Mucosa of gallbladder (tissue), 1 donor: ENCODE results near the gene PDZD8. TPM values are rescaled to one million over a fixed set of nuclear protein-coding genes. Genes with fewer than 3 reads are reported as not detected.
"Not testable (repeated sequence)": the region's sequence is repeated elsewhere in the genome, so short reads cannot be mapped to it uniquely, and the experiment has no call there.

Experiments
- DNase-seq: peaks from one replicate; pipeline ENCODE4 v3.0.0-alpha.2; 2020; ENCODE audit warnings: low spot score
- total RNA-seq: library from RNA; stranded (reverse); gene quantifications from one replicate; pipeline ENCODE4 v1.2.1, GENCODE V29; 2021
- donor health status: DM: no; HTN: no; CAD: no.

Gene PDZD8
- total RNA-seq, 1 donor from 2014 or later = 97.1 TPM

DNA sequence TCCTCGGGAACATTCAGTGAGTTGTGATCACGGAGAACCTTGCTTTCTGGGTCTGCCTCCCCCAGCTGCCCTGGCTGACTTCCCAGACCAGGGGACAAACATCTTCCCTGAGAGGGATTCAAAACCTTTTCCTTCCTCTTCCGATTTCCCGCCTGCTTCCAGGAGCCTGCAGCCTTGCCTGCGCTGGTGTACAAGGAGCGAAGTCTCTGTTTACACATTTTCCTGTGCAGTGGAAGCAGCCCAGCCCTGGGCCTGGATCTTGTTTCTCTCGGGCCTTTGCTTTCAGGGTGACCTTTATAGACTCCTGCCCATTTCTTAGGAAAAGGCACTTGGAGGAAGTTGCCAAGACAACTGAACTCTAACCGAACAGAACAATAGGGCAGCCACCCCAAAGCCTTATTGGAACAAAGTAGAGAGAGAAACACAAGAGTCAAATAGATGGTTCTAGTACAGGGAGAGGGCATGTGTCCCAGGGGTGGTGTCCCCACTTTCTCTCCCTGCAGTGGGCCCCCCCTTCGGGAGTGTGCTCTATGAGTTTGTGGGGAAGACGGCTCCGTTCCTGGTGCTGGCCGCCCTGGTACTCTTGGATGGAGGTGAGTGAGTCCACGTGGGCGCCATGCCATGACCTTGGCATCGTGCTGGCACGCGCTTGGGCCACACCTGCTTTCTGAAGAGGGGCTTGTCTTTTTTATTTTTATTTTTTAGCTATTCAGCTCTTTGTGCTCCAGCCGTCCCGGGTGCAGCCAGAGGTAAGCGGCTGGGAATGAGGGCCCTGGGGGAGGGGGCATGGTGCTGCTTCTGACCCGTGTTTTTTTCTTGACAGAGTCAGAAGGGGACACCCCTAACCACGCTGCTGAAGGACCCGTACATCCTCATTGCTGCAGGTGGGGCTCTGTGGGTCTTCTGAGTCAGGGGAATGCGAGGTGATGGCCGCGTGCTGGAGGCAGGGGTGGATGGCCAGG is 120.2 kb downstream of the PDZD8 start:
- DNase-seq = no peak

DNA sequence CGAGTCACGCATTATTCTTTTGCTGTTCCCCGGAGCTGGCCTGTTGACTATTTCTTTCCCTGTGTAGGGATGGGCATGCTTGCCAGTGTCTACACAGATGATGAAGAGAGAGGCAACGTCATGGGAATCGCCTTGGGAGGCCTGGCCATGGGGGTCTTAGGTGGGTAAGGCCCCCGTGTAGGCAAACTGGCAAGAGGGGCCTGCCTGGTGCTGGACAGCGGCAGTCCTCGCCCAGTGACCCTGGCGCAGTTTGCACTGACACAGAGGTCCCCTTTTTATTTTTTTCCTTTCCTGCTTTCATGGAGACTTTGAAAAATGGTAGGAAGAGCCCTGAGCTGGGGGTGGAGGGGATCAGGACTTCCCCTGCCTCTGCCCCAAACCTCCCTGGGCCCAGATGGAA is 120.9 kb downstream of the PDZD8 start:
- DNase-seq = no peak

DNA sequence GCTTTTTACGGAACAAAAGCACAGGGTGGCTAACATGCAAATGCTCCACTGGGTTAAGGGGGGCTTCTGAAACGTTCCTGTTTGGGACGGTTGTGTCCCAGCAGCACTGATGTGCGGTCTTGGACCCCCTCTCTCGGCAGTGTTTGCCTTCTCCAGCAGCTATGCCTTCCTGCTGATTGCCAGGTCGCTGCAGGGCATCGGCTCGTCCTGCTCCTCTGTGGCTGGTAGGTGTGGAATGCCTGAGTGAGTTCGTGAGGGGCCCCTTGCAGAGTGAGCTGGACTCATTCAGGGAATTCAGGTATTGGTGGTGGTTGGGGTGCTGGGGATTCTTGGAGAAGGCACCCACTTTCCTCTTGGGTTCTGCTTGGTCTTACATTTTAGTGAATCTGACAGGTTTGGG is 121.3 kb downstream of the PDZD8 start:
- DNase-seq = no peak

GRCh38 chr10:117250411-117250810 is 124.8 kb downstream of the PDZD8 start:
- DNase-seq = no peak

- DNase-seq = no peak
These were observed 125.6 kb downstream of the PDZD8 start for GRCh38 chr10:117249493-117250093.

DNA sequence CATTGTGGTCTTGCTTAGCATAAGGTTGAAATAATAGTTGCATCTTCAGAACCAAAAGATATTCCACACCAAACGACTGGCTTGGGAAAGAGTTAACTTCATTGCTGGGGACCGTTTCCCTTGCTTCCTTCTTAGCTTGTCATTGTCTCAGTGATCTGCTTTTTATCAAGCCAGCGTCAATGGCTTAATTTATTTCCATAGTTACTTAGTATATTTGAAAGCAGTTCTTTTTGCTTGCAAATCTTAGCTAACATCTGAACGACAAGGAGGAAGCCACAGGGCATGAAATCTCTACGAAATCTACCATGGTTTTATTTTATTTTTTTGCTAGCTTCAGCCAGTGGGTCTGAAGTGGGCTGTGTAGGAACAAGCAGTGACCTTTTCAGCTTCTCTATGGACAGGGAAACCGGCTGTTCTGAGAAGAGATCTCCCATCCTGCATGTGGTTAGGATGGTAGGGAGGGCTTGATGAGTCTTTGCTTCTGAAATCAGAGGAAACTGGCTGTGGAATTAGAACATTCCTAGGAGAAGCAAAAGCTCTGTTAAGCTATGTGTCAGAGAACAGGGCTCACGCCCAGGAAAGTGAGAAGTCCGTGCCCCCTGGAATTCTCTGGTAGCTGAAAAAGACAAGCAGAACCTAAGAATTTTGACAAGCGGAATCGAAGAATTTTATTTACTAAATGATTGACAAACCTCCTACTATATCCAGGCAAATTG is 126.3 kb downstream of the PDZD8 start:
- no peak for DNase-seq

DNA sequence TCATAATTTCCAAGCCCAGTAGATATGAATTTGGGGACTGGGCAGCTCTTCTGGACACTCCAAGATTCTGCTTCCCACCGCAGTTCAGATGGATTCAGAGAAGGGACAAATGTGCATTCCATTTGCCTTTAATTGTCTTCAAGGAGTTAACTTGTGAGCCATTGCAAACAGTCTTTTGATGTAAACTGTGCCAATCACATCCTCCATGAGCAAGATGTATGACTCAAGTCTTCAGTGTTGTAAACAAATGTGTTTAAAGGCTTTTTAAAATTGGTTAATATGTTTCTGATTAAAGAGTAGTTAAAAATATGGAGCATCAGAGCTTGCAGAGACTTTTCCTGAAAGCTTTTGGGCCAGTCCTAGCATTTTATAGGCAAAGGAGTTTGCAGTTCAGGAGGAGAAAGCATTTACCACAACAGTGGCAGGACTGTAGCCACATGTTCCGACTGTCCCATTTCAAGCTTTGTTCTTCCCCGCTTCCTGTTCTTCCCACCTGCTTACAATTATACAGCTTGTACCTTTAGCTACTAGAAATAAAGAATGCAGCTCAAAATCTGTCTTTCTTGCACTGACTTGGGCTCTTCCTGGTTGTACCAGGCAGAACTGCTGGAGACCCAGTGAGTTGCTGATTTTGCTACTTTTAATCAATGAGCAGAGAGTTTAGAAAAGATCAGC is 128.1 kb downstream of the PDZD8 start:
- no peak for DNase-seq

- no peak for DNase-seq
These were observed 132.8 kb downstream of the PDZD8 start for GRCh38 chr10:117242463-117242832.

DNA sequence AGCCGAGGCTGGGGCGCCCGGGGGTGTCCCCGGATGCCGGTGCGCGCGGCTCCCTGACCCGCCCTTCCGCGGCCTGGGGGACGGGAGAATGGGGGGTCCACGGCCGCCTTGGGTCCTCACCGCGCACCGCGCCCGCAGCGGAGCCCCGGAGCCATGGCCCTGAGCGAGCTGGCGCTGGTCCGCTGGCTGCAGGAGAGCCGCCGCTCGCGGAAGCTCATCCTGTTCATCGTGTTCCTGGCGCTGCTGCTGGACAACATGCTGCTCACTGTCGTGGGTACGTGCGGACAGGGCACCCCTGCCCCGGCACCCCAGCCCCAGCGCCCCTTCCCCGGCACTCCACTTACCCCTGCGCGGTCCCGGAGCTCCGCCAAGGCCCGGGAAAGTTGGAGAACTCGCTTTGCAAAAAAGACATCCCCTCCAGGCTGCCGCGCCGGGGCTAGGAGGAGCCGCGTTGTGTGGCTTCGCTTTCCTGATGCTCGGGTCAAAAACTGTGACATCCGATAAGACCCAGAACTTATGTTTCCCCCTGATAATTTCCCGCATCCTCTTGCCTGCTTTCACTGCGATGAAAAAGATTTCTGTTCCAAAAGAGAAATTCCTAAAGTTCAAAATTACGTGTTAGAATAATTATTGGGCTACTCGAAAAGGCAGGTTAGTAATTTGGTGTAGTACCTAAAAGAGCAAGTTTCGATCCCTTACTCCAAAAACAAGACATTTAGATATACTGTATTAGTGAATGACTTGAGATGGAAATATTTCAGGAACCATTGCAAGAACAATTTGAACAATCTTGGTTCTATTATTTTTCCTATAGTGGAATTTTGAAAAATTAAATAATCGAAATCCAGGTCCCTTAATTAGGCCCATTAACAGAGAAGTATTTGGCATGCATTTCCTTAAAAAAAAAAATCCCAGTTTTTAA is 133.4 kb downstream of the PDZD8 start:
- DNase-seq = no peak

DNA sequence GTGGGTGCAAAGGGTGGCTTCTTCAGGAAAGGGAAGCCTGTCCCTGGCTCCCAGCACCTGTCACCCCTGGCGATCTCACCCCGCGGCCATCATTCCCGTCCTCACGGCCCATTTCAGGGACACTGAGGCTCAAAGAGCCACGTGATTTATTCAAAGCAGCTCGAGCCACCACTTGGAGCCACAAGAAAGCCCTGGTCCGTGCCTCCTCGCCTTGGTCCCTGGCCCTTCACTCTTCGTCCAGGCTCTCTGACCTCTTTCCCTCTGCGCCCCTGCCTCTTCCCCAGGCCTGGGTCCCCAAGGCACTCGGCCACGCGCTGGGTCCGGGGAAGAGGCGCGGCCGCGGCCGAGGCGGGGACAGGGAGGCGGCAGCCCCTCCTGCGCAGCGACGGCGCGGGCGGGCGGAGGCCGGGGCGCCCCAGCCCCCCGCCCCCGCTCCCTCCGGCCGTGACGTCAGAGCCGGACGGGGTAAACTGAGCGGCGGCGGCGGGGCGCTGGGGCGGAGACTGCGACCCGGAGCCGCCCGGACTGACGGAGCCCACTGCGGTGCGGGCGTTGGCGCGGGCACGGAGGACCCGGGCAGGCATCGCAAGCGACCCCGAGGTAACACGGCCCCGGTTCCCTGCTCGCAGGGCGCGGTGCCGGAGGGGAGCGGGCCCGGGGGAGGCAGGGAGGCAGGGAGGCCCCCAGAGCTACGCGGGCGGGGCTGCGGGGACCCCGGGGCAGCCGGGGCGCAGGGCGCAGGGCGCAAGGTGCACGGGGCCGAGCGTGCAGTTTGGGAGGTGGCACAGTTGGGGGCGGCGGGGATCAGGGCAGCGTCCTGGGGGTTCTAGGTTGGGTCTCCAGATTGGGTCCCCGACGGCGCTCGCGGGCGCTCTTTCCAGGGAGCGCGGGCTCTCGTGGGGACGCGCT is 134.4 kb downstream of the PDZD8 start, which contains the start of gene SLC18A2:
TSS of gene SLC18A2 (plus strand) at position 494 of the 909 bp plus-strand sequence. CDS start 580 bp downstream, outside the sequence.
- no peak for DNase-seq

DNA sequence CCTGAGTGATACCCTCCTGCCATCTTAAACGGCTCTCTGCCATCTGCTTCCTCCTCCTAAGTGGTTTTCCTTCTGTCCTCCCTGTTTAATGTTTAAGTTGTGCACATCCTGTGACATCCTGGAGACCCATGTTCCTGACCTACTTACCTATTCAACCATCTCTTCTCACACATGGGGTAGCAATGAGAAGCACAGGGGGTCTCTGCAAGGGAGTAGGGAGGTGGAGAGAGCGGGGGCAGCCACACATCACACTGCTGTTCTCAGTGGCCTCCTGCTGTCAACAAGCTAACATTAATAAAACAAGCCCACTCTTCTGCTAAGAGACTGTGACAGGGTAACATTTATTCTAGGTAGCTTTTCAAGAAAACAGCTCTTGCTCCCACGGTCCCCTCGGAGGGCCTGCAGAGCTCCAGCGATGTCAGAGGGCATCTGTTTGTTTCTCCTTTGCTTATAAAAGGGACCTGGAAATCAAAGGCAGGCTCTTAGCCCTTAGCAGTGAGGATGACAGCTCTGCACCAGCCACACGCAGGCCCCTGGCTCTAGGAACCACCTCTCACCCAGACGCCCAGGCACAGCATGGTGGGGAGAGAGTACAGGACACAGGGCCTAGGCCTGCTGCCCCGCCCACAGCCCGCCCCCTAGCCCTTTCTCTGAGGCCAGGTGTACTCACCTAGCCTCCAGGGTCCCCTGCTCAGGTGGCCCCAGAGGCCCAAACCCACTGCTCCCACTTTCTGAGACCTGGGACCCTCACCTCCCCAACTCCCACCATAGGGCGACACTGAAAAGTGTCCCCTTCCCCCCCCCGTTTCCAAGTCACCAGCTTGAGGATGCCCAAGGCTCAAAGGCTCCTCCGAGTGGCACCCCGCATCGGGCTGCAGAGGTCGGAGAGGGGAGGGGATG is 135.3 kb downstream of the PDZD8 start:
- no peak for DNase-seq

DNA sequence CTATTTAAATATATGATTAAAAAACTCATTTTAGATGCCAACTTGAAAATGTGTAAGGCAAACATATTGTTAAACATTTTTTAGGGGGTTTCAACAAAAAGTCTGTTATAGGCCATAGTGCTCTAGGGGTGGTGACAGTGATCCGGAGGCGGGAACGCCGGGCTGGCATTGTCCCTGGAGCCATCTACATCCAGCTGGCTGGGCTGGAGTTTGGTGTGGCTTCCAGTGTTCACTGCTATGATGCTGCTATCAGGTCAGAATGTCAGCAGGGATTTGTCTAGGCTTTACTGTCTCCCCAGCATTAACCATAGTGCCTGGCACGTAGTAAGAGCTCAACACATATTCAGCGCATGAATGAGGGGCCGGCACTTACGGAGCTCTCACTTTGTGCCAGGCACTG is 136.2 kb downstream of the PDZD8 start:
- DNase-seq = no peak

GRCh38 chr10:117237401-117237991 is 137.7 kb downstream of the PDZD8 start:
- no peak for DNase-seq

- DNase-seq = not testable (repeated sequence)
These were observed 145.1 kb downstream of the PDZD8 start for GRCh38 chr10:117230107-117230506.

DNA sequence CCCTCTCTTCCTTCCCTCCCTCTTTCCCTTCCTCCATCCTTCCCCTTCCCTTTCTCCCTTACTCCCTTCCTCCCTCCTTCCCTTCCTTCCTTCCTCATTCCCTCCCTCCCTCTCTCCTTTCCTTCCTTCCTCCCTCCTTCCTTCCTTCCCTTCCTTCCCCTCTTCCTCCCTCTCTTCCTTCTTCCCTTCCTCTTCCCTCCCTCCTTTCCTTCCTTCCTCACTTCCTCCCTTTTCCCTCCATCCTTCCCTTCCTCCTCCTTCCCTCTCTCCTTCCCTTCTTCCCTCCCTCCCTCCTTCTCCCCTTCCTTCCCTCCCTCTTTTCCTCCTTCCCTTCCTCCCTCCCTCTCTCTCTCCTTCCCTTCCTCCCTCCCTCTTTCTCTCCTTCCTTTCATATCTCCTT is 147.0 kb downstream of the PDZD8 start:
- no peak for DNase-seq
